OCI-LY3 (cell line): ENCODE data around the gene EPHA1.

Experiments used
- EZH2phosphoT487 ChIP-seq: fragments of 200-600 bp; shearing (Covaris generic); IDR thresholded peaks from 2 replicates; pipeline ENCODE4 v1.6.1; 2018; ENCODE audit warnings: antibody characterized with exemption, mixed run types, low read depth
- TF ChIP-seq, protein P1 (sequence below): fragments of 200-600, 300-600 bp; sonication (generic); IDR thresholded peaks from 2 replicates; pipeline ENCODE4 v1.5.1; 2014; ENCODE audit warnings: antibody characterized with exemption, low read length, low read depth

DNA sequence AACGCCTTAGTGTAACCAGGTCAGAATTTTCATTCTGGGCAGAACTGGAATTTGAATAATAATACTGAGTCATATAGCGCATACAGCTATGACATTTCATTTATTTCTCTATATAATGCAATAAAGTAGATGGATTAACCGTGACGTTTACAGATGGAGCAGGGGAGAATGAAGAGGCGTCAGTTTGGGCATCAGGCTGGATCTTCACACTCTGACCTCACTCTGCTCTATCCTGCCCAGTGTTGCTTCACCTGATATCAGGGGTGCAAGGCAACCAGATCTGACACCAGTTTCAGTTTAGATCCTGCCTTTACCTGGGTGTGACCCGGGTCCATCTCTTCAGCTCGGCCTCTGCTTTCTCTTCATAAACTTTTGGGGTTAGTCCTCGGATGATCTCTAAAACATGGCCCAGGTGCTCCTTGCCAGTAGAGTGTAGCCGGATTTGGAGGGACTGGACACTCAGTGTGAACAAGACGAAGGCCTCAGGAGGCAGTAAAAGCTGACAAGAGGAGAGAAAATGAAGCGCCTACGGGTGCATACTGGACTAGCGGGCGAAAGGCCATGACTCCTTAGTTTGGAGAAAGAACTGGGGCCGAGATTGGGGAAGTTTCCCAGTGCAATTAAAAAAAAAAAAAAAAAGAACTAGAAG is 28.9 kb downstream of the EPHA1 start:
- TF ChIP-seq, protein P1, sequence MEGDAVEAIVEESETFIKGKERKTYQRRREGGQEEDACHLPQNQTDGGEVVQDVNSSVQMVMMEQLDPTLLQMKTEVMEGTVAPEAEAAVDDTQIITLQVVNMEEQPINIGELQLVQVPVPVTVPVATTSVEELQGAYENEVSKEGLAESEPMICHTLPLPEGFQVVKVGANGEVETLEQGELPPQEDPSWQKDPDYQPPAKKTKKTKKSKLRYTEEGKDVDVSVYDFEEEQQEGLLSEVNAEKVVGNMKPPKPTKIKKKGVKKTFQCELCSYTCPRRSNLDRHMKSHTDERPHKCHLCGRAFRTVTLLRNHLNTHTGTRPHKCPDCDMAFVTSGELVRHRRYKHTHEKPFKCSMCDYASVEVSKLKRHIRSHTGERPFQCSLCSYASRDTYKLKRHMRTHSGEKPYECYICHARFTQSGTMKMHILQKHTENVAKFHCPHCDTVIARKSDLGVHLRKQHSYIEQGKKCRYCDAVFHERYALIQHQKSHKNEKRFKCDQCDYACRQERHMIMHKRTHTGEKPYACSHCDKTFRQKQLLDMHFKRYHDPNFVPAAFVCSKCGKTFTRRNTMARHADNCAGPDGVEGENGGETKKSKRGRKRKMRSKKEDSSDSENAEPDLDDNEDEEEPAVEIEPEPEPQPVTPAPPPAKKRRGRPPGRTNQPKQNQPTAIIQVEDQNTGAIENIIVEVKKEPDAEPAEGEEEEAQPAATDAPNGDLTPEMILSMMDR = no peak
- no peak for TF ChIP-seq EZH2phosphoT487
